CD4-positive, CD25-positive, alpha-beta regulatory T cell (primary cell): ENCODE measurements around the gene OVAAL. TPM values are rescaled to one million over a fixed set of nuclear protein-coding genes. Genes with fewer than 3 reads are reported as not detected.

ENCODE experiments used
- ATAC-seq, 2 donors: fragments of 150-1000 bp; cut with Tn5 transposase; one replicate each; pipeline ENCODE4 v1.10.0; 2021; ENCODE audit warnings: low read depth in 2 of 2, moderate number of reproducible peaks in 2 of 2, moderate library complexity in 1 of 2
- DNase-seq, 3 donors: peaks; one replicate each; pipeline versions ENCODE4 v3.0.0 to v3.0.0-alpha.2; 2012 to 2022; ENCODE audit warnings: mixed read lengths in 1 of 3
- H3K27ac ChIP-seq: one replicate; pipeline ENCODE4 v1.7.0; 2013; ENCODE audit warnings: mild to moderate bottlenecking, low read length; ENCODE audit not compliant: insufficient read depth, poor library complexity, severe bottlenecking
- H3K27me3 ChIP-seq: one replicate; pipeline ENCODE4 v1.7.0; 2013; ENCODE audit warnings: low read length; ENCODE audit not compliant: control insufficient read depth, insufficient read depth
- H3K36me3 ChIP-seq: one replicate; pipeline ENCODE4 v1.7.0; 2013; ENCODE audit warnings: mild to moderate bottlenecking, low read length, moderate library complexity; ENCODE audit not compliant: control insufficient read depth, insufficient read depth
- H3K4me1 ChIP-seq: 2 replicates; pipeline ENCODE4 v1.7.0; 2013; ENCODE audit warnings: mild to moderate bottlenecking, low read length; ENCODE audit not compliant: insufficient read depth, control insufficient read depth, poor library complexity, severe bottlenecking
- H3K4me3 ChIP-seq: one replicate; pipeline ENCODE4 v1.7.0; 2013; ENCODE audit warnings: low read depth, mild to moderate bottlenecking, low read length, moderate library complexity
- H3K9me3 ChIP-seq, 2 experiments: 1 replicate in 1 of 2; 2 replicates in 1 of 2; pipeline ENCODE4 v1.7.0; 2013; ENCODE audit warnings: low read length in 2 of 2, mild to moderate bottlenecking in 1 of 2, moderate library complexity in 1 of 2; ENCODE audit not compliant: control insufficient read depth in 2 of 2
- H3K27ac Mint-ChIP-seq, 3 donors: one replicate each; pipeline ENCODE4 v1.8.0; 2020 to 2022; ENCODE audit warnings: mild to moderate bottlenecking in 3 of 3, mixed read lengths in 3 of 3, moderate library complexity in 2 of 3
- H3K27me3 Mint-ChIP-seq: one replicate; pipeline ENCODE4 v1.8.0; 2022; ENCODE audit warnings: mild to moderate bottlenecking, mixed read lengths
- H3K36me3 Mint-ChIP-seq: one replicate; pipeline ENCODE4 v1.8.0; 2020; ENCODE audit warnings: mixed read lengths
- H3K4me1 Mint-ChIP-seq, 4 donors: one replicate each; pipeline ENCODE4 v1.8.0; 2020 to 2022; ENCODE audit warnings: mixed read lengths in 4 of 4, mild to moderate bottlenecking in 1 of 4
- H3K4me3 Mint-ChIP-seq, 4 donors: one replicate each; pipeline ENCODE4 v1.8.0; 2020 to 2022; ENCODE audit warnings: mild to moderate bottlenecking in 4 of 4, mixed read lengths in 4 of 4, moderate library complexity in 3 of 4
- H3K9me3 Mint-ChIP-seq, 7 donors: one replicate each; pipeline ENCODE4 v1.8.0; 2020 to 2022; ENCODE audit warnings: mixed read lengths in 7 of 7, mild to moderate bottlenecking in 3 of 7, moderate library complexity in 2 of 7
- polyA plus RNA-seq, 4 donors: library from polyadenylated mRNA; unstranded; fragments of 300-500 nt; fragmentation: Illumina TruSeq; gene quantifications; one replicate each; pipeline ENCODE4 v1.2.3, GENCODE V29; 2021
- total RNA-seq: library from RNA; stranded (reverse); gene quantifications from one replicate; pipeline ENCODE4 v1.2.3, GENCODE V29; 2022

The OVAAL gene
- total and polyA plus RNA-seq, 5 donors from 2014 or later: not detected

DNA sequence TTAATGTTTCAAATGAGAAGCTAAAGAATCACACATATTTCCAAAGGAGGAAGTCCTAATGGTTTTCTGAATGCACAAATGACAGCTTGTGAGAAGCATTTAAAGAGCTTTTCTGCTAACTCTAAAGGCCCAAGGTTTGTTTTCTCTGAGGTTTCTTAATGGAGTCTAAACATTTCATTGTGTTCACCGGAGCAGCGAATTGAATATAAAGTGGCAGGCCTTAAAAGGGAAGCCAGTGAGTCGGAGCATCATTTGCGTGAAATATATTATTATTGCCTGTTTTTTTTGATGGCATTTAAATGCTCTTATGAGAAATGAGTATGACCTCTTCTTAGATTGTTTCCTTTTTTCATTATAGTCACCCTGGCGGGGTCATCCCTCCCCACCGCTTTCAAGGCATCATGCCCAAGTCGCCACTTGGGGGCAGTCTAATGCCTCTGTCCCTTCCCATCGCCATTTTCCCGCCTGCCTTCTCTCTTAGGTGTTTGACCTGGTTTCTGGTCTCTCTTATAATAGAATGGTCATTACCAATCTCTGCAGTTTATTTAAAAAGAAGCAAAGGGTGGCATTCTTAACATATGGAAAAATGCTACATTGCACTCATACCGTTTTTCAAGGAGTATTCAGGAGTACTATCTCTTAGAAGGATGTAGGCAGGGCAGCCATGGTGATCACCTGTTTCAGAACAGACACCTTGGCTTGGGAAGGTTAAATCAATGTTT is 25.3 kb upstream of the OVAAL start:
- no peak overlapping the region for H3K27ac Mint-ChIP-seq
- H3K27ac ChIP-seq: no peak overlapping the region
- no peaks in the 10 kb centered on the region for H3K36me3 ChIP-seq
- no peak overlapping the region for H3K4me3 Mint-ChIP-seq
- H3K9me3 ChIP-seq: no peaks in the 10 kb centered on the region
- peaks cover 0 to 3% (median 0%) of the 10 kb centered on the region in 4 donors for H3K4me1 Mint-ChIP-seq
- no peaks in the 10 kb centered on the region for H3K4me1 ChIP-seq
- ATAC-seq (peak in 1 of 2 donors; percentile 62), DNase-seq (peak; percentile 13 to 76 (median 47))
- H3K9me3 Mint-ChIP-seq: no peaks in the 10 kb centered on the region
- H3K27me3 ChIP-seq: peaks cover 11% of the 10 kb centered on the region
- no peaks in the 10 kb centered on the region for H3K36me3 Mint-ChIP-seq
- no peak overlapping the region for H3K4me3 ChIP-seq
- peaks cover 23% of the 10 kb centered on the region for H3K27me3 Mint-ChIP-seq

DNA sequence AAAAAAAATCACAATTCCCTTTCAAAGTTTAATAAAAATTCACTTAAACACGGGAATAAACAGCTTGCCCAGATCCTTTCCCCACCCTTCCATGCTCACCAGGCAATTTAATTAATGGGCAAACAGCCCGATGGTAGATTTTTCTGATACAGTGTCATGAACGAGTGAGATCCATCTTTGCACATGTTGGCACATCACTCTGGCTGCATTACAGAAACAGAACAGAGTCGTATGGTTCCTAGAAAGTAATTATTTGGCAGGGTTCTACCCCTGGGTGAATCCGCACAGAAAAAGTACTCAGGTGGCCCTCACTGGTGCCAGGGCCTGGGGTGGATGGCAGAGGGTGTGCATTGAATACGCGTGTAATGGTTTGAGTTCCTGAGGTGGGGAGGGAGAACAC is 24.6 kb upstream of the OVAAL start:
- H3K9me3 Mint-ChIP-seq: no peaks in the 10 kb centered on the region
- H3K4me1 ChIP-seq: no peaks in the 10 kb centered on the region
- no peaks in the 10 kb centered on the region for H3K36me3 ChIP-seq
- no peak for ATAC-seq
- H3K4me3 ChIP-seq: no peak overlapping the region
- peaks cover 27% of the 10 kb centered on the region for H3K27me3 Mint-ChIP-seq
- no peak for DNase-seq
- peaks cover 0 to 3% (median 0%) of the 10 kb centered on the region in 4 donors for H3K4me1 Mint-ChIP-seq
- H3K27me3 ChIP-seq: peaks cover 16% of the 10 kb centered on the region
- no peak overlapping the region for H3K27ac ChIP-seq
- H3K36me3 Mint-ChIP-seq: no peaks in the 10 kb centered on the region
- no peak overlapping the region for H3K27ac Mint-ChIP-seq
- no peak overlapping the region for H3K4me3 Mint-ChIP-seq
- H3K9me3 ChIP-seq: no peaks in the 10 kb centered on the region

DNA sequence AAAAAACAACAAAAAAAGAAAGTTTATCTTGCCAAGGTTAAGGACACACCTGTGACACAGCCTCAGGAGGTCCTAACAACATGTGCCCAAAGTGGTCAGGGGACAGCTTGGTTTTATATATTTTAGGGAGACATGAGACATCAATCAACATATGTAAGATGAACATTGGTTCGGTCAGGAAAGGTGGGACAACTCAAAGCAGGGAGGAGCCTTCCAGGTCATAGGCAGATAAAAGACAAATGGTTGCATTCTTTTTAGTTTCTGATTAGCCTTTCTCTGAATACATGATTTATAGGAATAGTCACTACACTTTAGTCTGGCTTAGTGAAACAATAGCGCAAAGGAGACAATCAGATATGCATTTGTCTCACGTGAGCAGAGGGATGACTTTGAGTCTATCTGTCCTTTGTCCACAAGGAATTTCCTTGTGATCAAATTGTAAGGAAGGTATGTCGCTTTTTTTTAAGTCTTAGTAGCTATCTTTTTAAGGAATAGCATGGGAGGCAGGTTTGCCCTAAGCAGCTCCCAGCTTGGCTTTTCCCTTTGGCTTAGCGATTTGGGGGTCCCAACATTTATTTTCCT is 23.3 kb upstream of the OVAAL start:
- DNase-seq: no peak
- Mint-ChIP-seq H3K4me3 (no peak overlapping the region), H3K27me3 (peaks cover 28% of the 10 kb centered on the region), H3K9me3 (no peaks in the 10 kb centered on the region), H3K36me3 (no peaks in the 10 kb centered on the region), H3K27ac (no peak overlapping the region), H3K4me1 (peaks cover 0 to 3% (median 0%) of the 10 kb centered on the region in 4 donors)
- Histone ChIP-seq H3K4me3 (no peak overlapping the region), H3K36me3 (no peaks in the 10 kb centered on the region), H3K9me3 (no peaks in the 10 kb centered on the region), H3K27me3 (peaks cover 16% of the 10 kb centered on the region), H3K27ac (no peak overlapping the region), H3K4me1 (no peaks in the 10 kb centered on the region)
- no peak for ATAC-seq

DNA sequence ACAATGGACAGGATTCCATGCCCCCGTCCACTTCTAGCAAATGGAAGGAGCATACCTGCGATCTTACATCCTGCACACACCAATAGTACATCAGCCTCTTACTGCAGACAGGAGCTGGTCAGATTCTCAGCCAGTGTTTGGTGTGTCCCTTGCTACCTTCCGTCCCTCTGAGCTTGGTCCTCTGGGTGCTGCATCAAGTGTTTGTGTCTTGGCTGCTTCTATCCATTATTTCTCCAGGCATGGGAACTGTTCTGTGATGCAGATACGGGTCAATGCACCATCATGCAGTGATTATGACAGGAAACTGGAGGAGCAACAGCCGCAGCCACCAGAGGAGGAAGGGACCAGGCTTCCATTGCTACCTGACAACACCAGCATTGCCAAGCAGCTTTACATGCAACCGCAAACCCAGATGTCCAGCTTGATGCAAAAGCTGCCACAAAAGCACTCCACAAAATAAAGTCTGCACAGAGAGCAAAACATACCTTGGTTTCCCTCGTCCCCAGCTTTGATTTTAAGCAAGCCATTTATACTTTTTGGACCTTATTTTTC is 21.9 kb upstream of the OVAAL start:
- no peak overlapping the region for H3K4me3 ChIP-seq
- peaks cover 41% of the 10 kb centered on the region for H3K27me3 Mint-ChIP-seq
- peaks cover 0 to 3% (median 0%) of the 10 kb centered on the region in 4 donors for H3K4me1 Mint-ChIP-seq
- H3K27ac Mint-ChIP-seq: no peak overlapping the region
- H3K36me3 ChIP-seq: no peaks in the 10 kb centered on the region
- H3K4me3 Mint-ChIP-seq: no peak overlapping the region
- H3K9me3 Mint-ChIP-seq: no peaks in the 10 kb centered on the region
- no peaks in the 10 kb centered on the region for H3K9me3 ChIP-seq
- no peak overlapping the region for H3K27ac ChIP-seq
- no peaks in the 10 kb centered on the region for H3K36me3 Mint-ChIP-seq
- ATAC-seq: no peak
- H3K4me1 ChIP-seq: no peaks in the 10 kb centered on the region
- peaks cover 16% of the 10 kb centered on the region for H3K27me3 ChIP-seq
- no peak for DNase-seq

DNA sequence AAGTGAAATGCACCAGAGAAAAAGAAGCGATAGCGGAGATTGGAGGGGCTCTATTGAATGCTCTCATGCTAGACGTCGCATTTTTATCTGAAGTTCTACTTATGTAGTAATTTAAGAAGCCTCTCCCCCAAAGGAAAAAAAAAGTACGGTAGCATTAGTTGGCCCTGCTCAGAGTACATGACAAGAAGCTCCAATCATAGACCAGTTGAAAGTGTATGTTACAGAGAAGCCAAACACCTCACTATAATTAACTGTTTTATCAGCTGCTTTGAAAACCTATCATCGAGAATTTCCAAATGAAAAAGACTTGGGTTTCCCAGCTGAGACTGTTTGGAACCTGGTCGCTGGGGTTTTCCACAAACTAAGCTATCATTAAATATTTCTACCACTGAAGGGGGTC is 19.6 kb upstream of the OVAAL start:
- Histone ChIP-seq H3K4me3 (no peak overlapping the region), H3K27me3 (peaks cover 16% of the 10 kb centered on the region), H3K36me3 (no peaks in the 10 kb centered on the region), H3K27ac (no peak overlapping the region), H3K9me3 (no peaks in the 10 kb centered on the region), H3K4me1 (no peaks in the 10 kb centered on the region)
- peaks cover 35% of the 10 kb centered on the region for H3K27me3 Mint-ChIP-seq
- DNase-seq: no peak
- H3K9me3 Mint-ChIP-seq: no peaks in the 10 kb centered on the region
- H3K36me3 Mint-ChIP-seq: no peaks in the 10 kb centered on the region
- H3K4me3 Mint-ChIP-seq: no peak overlapping the region
- no peaks in the 10 kb centered on the region for H3K4me1 Mint-ChIP-seq
- ATAC-seq: no peak
- peak overlapping the region in 1 of 3 donors; percentile 11 for H3K27ac Mint-ChIP-seq

DNA sequence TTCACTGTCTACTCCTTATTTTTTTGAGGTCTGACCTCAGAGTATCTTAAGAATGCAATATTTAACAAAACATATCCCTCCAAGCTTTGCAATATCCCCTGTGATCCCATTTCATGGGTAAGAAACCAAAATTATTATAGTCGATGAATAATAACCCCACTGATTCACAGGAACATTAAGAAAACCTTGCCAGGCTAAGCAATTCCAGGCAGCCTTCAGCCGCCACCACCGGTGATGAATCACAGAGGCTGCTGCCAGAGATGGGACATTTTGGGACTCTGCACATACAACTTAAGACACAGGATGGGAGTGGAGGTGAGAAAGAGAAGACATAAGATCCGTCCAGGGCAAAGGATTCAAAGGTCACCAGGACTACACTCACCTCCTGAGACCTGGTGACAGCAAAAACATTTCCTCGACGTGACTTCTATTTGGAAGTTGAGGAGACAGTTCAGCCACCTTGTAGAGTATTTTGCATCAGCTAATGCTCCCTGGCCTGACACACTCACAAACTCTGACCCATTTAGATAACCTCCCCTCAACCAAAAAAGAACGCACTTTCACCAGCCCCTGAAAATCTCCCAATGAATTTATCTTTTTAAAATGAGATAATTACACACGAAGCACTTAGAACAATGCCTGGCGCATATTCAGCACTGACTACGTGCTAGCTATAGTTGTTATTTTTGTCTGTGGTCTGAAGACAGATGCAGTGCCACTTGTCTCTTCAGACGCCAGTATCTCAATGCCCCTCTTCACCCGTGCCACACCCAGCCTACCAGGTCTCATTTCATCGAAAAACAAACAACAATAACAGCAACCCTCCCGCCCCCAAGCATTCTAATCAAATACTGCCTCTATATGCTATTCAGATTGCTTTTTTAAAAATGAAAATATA is 17.8 kb upstream of the OVAAL start:
- Histone ChIP-seq H3K4me3 (no peak overlapping the region), H3K36me3 (no peaks in the 10 kb centered on the region), H3K27ac (no peak overlapping the region), H3K9me3 (no peaks in the 10 kb centered on the region), H3K27me3 (peaks cover 13% of the 10 kb centered on the region), H3K4me1 (no peaks in the 10 kb centered on the region)
- Mint-ChIP-seq H3K9me3 (no peaks in the 10 kb centered on the region), H3K27me3 (peaks cover 35% of the 10 kb centered on the region), H3K4me3 (no peak overlapping the region), H3K27ac (no peak overlapping the region), H3K4me1 (no peaks in the 10 kb centered on the region), H3K36me3 (no peaks in the 10 kb centered on the region)
- DNase-seq: no peak
- ATAC-seq: no peak

DNA sequence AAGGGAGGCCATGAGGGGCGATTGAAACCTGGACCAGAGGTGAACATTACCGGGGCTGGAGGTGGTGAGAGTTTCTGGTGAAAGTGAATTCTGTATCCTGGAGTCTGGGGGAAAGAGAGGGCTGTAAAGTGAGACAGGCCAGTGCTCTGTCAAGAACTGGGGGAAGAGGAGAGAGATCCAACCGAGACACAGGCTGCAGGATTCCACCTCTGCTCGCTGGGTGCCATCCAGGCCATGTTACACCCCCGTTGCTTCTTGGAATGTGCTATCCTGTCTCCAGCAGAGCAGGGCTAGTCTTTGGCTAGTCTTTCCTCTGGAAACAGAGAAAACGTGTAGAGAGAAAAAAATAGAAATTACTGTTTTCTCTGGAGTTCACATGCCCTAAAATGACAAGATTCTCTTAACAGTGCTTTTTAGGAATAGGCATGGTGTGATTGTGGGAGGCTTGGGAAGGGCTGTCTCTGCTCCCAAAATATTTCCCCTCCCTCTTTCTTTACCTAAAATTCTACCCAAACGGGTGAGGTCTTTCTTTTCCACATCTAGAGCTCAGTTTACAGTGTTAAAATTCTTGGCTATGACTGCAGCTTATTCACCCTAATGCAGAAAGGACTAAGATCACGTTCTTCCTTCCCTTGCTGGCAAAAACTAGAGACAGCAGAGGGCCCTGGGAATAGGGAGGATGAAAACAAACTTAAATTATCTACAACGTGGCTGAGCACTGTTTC is 16.5 kb upstream of the OVAAL start:
- Histone ChIP-seq H3K4me1 (no peaks in the 10 kb centered on the region), H3K36me3 (no peaks in the 10 kb centered on the region), H3K27ac (no peak overlapping the region), H3K4me3 (no peak overlapping the region), H3K27me3 (peaks cover 5% of the 10 kb centered on the region), H3K9me3 (no peaks in the 10 kb centered on the region)
- H3K9me3 Mint-ChIP-seq: no peaks in the 10 kb centered on the region
- H3K4me1 Mint-ChIP-seq: no peaks in the 10 kb centered on the region
- peaks cover 29% of the 10 kb centered on the region for H3K27me3 Mint-ChIP-seq
- no peaks in the 10 kb centered on the region for H3K36me3 Mint-ChIP-seq
- ATAC-seq (no peak), DNase-seq (no peak)
- H3K27ac Mint-ChIP-seq: no peak overlapping the region
- peak overlapping the region in 1 of 4 donors; percentile 56 for H3K4me3 Mint-ChIP-seq
